ENCODE results near the gene ERBB2.

The ERBB2 gene

GRCh38 chr17:39688945-39689344 lies 10.9 kb upstream of the ERBB2 start:
- H3K4me1 ChIP-seq (ENCODE audit: low read depth, poor library complexity, severe bottlenecking): peaks cover 16% of the 10 kb centered on the region
- no peak overlapping the region for H3K27ac ChIP-seq
- no peaks in the 10 kb centered on the region for H4K20me1 ChIP-seq (ENCODE audit: insufficient read depth)
- H3K9ac ChIP-seq: no peak overlapping the region; the same call in 1 of the 2 replicates
- H3K36me3 ChIP-seq (ENCODE audit: insufficient read depth): no peaks in the 10 kb centered on the region
- peak overlapping the region; percentile 72; the same call in 1 of the 2 replicates for H2AFZ ChIP-seq (ENCODE audit: low read depth)
- H3K4me2 ChIP-seq: peak overlapping the region; percentile 86
- H3K4me3 ChIP-seq (IDR thresholded peaks at IDR 0.05; ENCODE audit: insufficient read depth, low read depth, low read length): peak overlapping the region; percentile 59
- H3K79me2 ChIP-seq (ENCODE audit: insufficient read depth, low read depth): no peaks in the 10 kb centered on the region
- TF ChIP-seq CTCF (conservative IDR thresholded peaks at IDR 0.05; ENCODE audit: low read depth, low read length): 0 out of 2 replicates have a peak, but pooled peaks have one; percentile 0
- no peaks in the 10 kb centered on the region for H3K27me3 ChIP-seq (ENCODE audit: insufficient read depth, low read depth)

GRCh38 chr17:39694593-39694992 lies 5.3 kb upstream of the ERBB2 start:
- Histone ChIP-seq H3K36me3 (ENCODE audit: insufficient read depth) (no peaks in the 10 kb centered on the region), H3K27ac (no peak overlapping the region), H3K4me1 (ENCODE audit: low read depth, poor library complexity, severe bottlenecking) (no peaks in the 10 kb centered on the region), H3K79me2 (ENCODE audit: insufficient read depth, low read depth) (no peaks in the 10 kb centered on the region), H3K9ac (no peak overlapping the region), H2AFZ (ENCODE audit: low read depth) (no peak overlapping the region), H3K4me3 (IDR thresholded peaks at IDR 0.05; ENCODE audit: insufficient read depth, low read depth, low read length) (no peak overlapping the region), H4K20me1 (ENCODE audit: insufficient read depth) (no peaks in the 10 kb centered on the region), H3K27me3 (ENCODE audit: insufficient read depth, low read depth) (no peaks in the 10 kb centered on the region), H3K4me2 (no peak overlapping the region)
- no peak for TF ChIP-seq CTCF (conservative IDR thresholded peaks at IDR 0.05; ENCODE audit: low read depth, low read length)

- no peak overlapping the region for H3K9ac ChIP-seq
- no peak overlapping the region for H3K27ac ChIP-seq
- H3K27me3 ChIP-seq (ENCODE audit: insufficient read depth, low read depth): no peaks in the 10 kb centered on the region
- no peaks in the 10 kb centered on the region for H3K79me2 ChIP-seq (ENCODE audit: insufficient read depth, low read depth)
- no peaks in the 10 kb centered on the region for H4K20me1 ChIP-seq (ENCODE audit: insufficient read depth)
- no peaks in the 10 kb centered on the region for H3K4me1 ChIP-seq (ENCODE audit: low read depth, poor library complexity, severe bottlenecking)
- H3K4me2 ChIP-seq: no peak overlapping the region
- no peak overlapping the region for H3K4me3 ChIP-seq (IDR thresholded peaks at IDR 0.05; ENCODE audit: insufficient read depth, low read depth, low read length)
- TF ChIP-seq CTCF (conservative IDR thresholded peaks at IDR 0.05; ENCODE audit: low read depth, low read length): no peak
- H2AFZ ChIP-seq (ENCODE audit: low read depth): no peak overlapping the region
- H3K36me3 ChIP-seq (ENCODE audit: insufficient read depth): no peaks in the 10 kb centered on the region
Observed at GRCh38 chr17:39695089-39695474, 4.8 kb upstream of the ERBB2 start.

GRCh38 chr17:39696731-39697130 lies 3.1 kb upstream of the ERBB2 start:
- Histone ChIP-seq H3K4me2 (no peak overlapping the region), H3K27ac (no peak overlapping the region), H4K20me1 (ENCODE audit: insufficient read depth) (no peaks in the 10 kb centered on the region), H3K27me3 (ENCODE audit: insufficient read depth, low read depth) (no peaks in the 10 kb centered on the region), H3K9ac (no peak overlapping the region), H3K36me3 (ENCODE audit: insufficient read depth) (no peaks in the 10 kb centered on the region), H3K79me2 (ENCODE audit: insufficient read depth, low read depth) (no peaks in the 10 kb centered on the region), H3K4me1 (ENCODE audit: low read depth, poor library complexity, severe bottlenecking) (peaks cover 4% of the 10 kb centered on the region), H3K4me3 (IDR thresholded peaks at IDR 0.05; ENCODE audit: insufficient read depth, low read depth, low read length) (no peak overlapping the region), H2AFZ (ENCODE audit: low read depth) (no peak overlapping the region)
- TF ChIP-seq CTCF (conservative IDR thresholded peaks at IDR 0.05; ENCODE audit: low read depth, low read length): no peak
